IgD-negative memory B cell (primary cell): ENCODE measurements around the gene TMEM53. TPM values are rescaled to one million over a fixed set of nuclear protein-coding genes. Genes with fewer than 3 reads are reported as not detected.

Experiments used
- H3K27ac Mint-ChIP-seq, 3 donors: one replicate each; pipeline ENCODE4 v1.8.0; 2020 to 2022; ENCODE audit warnings: mild to moderate bottlenecking in 3 of 3, mixed read lengths in 3 of 3, moderate library complexity in 1 of 3
- H3K27me3 Mint-ChIP-seq: one replicate; pipeline ENCODE4 v1.8.0; 2021; ENCODE audit warnings: mixed read lengths
- H3K36me3 Mint-ChIP-seq: one replicate; pipeline ENCODE4 v1.8.0; 2020; ENCODE audit warnings: mild to moderate bottlenecking, mixed read lengths
- H3K4me1 Mint-ChIP-seq, 3 donors: one replicate each; pipeline ENCODE4 v1.8.0; 2020 to 2022; ENCODE audit warnings: mixed read lengths in 3 of 3, mild to moderate bottlenecking in 1 of 3
- H3K4me3 Mint-ChIP-seq, 4 donors: one replicate each; pipeline ENCODE4 v1.8.0; 2020 to 2022; ENCODE audit warnings: mild to moderate bottlenecking in 4 of 4, mixed read lengths in 4 of 4, moderate library complexity in 3 of 4
- H3K9me3 Mint-ChIP-seq, 3 donors: one replicate each; pipeline ENCODE4 v1.8.0; 2020 to 2021; ENCODE audit warnings: mixed read lengths in 3 of 3, mild to moderate bottlenecking in 1 of 3
- polyA plus RNA-seq: library from polyadenylated mRNA; unstranded; fragments of 300-500 nt; fragmentation: Illumina TruSeq; gene quantifications from one replicate; pipeline ENCODE4 v1.2.3, GENCODE V29; 2021

Gene TMEM53
- polyA plus RNA-seq, 1 donor from 2014 or later = 11.5 TPM

DNA sequence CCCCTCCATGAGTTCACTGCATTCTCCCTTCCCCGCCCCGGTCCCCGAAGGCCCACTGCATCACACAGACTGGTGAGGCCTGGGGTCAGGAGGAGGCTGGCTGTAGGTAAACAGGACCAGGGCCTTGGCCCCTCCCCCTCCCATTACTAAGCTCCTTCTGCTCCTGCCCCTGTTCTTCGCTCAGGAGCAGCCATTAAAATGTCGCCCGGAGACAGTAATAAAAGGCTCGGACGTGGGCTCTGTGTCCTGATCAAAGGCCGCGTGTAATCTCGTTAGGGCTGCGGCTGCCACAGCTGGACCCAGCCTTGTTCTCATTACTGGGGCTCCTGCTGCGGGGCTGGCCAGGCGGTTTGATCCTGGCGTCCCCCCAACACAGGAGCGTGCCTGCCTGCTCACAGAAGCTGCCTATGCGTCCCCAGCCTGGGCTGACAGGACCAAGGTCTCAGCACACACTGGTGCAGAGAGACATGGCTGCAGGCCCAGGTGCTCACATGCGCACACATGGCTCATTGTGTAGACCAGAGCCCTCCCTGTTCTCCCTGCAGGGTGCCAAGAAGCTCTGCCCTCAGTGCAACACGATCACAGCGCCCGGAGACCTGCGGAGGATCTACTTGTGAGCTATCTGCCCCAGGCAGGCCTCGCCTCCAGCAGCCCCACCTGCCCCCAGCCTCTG is 24.0 kb downstream of the TMEM53 start:
- no peaks in the 10 kb centered on the region for H3K4me1 Mint-ChIP-seq
- peak overlapping the region in 1 of 3 donors; percentile 16 for H3K27ac Mint-ChIP-seq
- H3K4me3 Mint-ChIP-seq = no peak overlapping the region
- H3K9me3 Mint-ChIP-seq = no peaks in the 10 kb centered on the region
- H3K27me3 Mint-ChIP-seq = no peaks in the 10 kb centered on the region
- no peaks in the 10 kb centered on the region for H3K36me3 Mint-ChIP-seq

- H3K27ac Mint-ChIP-seq = no peak overlapping the region
- H3K27me3 Mint-ChIP-seq = no peaks in the 10 kb centered on the region
- H3K4me1 Mint-ChIP-seq = no peaks in the 10 kb centered on the region
- H3K36me3 Mint-ChIP-seq = no peaks in the 10 kb centered on the region
- H3K4me3 Mint-ChIP-seq = no peak overlapping the region
- no peaks in the 10 kb centered on the region for H3K9me3 Mint-ChIP-seq
These were observed 24.5 kb downstream of the TMEM53 start for GRCh38 chr1:44649788-44650158.

DNA sequence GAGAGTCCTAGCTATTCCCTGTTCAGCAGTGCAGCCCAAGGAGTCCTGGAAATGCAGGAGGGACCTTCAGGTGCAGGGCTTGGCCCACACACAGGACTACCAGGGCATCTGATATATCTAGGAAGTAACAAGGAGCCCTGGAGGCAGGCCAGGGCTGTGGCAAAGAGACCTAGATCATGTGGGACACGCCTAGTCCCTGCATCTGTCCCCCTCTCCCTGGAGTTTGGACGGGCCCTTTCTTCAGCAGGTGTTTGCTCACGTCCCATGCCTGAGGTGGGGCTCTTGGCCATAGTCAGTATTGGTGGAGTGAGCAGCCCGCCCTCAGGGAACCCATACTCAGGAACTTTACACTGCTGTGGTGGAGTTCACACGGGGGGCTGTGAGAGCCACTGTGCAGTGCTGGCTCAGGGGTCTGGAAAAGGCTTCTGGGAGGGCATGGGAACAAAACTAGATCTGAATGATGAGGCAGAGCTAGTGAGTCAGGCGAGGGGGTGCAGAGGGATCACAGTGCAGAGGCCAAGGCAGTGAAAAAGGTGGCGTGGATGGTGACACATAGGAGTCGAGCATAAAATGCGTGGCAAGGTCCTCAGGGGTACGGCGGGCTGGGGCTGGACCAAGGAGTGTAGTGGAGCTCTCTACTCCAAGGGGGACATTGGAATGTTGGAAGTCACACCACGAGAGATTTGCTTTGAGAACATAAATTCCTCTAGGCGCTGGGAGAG is 25.6 kb downstream of the TMEM53 start:
- H3K4me1 Mint-ChIP-seq = no peaks in the 10 kb centered on the region
- no peaks in the 10 kb centered on the region for H3K27me3 Mint-ChIP-seq
- H3K9me3 Mint-ChIP-seq = no peaks in the 10 kb centered on the region
- no peak overlapping the region for H3K27ac Mint-ChIP-seq
- no peak overlapping the region for H3K4me3 Mint-ChIP-seq
- H3K36me3 Mint-ChIP-seq = no peaks in the 10 kb centered on the region

DNA sequence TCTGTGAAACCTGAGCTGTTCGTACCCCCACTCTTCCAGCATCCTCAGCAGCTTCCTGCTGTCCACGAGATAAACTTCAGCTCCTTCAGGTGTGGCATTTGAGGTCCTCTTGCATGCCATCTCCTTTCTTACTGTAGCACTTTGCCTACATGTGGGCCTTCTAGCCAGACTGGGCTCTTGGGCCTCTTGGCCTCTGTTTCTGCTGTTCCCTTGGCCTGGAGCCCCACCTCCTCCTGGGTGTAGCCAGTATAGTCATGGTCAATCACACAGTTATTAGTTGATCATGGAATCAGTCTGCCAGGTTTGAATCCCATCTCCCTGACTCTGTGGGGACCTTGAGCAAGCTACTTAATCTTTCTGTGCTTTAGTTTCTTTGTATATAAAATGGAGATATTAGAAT is 26.4 kb downstream of the TMEM53 start:
- Mint-ChIP-seq H3K27ac (no peak overlapping the region), H3K4me3 (no peak overlapping the region), H3K36me3 (no peaks in the 10 kb centered on the region), H3K9me3 (no peaks in the 10 kb centered on the region), H3K27me3 (no peaks in the 10 kb centered on the region), H3K4me1 (no peaks in the 10 kb centered on the region)

GRCh38 chr1:44646261-44647110 is 27.8 kb downstream of the TMEM53 start:
- H3K9me3 Mint-ChIP-seq = no peaks in the 10 kb centered on the region
- H3K27ac Mint-ChIP-seq = no peak overlapping the region

GRCh38 chr1:44645476-44646244 is 28.6 kb downstream of the TMEM53 start:
- peak overlapping the region in 1 of 3 donors; percentile 81 for H3K27ac Mint-ChIP-seq
- H3K4me1 Mint-ChIP-seq = no peaks in the 10 kb centered on the region
- no peaks in the 10 kb centered on the region for H3K36me3 Mint-ChIP-seq
- H3K4me3 Mint-ChIP-seq = no peak overlapping the region
- no peaks in the 10 kb centered on the region for H3K9me3 Mint-ChIP-seq
- no peaks in the 10 kb centered on the region for H3K27me3 Mint-ChIP-seq

More at GRCh38 chr1:44646261-44647110, 27.8 kb downstream of the TMEM53 start:
- Mint-ChIP-seq H3K36me3 (no peaks in the 10 kb centered on the region), H3K4me3 (no peak overlapping the region), H3K27me3 (no peaks in the 10 kb centered on the region), H3K4me1 (no peaks in the 10 kb centered on the region)

DNA sequence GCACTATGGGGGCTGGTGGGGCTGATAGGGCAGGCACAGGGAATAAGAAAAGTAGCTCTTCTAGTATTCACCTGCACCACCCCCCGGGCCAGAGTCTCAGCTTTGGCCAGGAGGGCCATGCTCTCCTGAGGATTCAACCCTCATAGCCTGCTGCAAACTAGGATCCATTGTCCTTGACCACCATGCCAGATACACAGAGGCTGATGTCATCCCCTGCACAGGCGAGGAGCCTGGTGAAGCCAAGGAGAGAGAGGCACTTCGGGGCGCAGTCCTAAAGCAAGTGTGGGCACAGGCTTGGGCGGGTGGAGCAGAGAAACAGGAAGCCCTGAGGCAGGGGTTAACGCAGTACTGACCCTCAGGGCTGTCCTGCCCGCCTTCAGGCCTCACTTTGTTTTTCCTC is 29.5 kb downstream of the TMEM53 start:
- no peak overlapping the region for H3K4me3 Mint-ChIP-seq
- no peaks in the 10 kb centered on the region for H3K9me3 Mint-ChIP-seq
- peak overlapping the region in 1 of 3 donors; percentile 43 for H3K27ac Mint-ChIP-seq
- H3K36me3 Mint-ChIP-seq = no peaks in the 10 kb centered on the region
- no peaks in the 10 kb centered on the region for H3K27me3 Mint-ChIP-seq
- H3K4me1 Mint-ChIP-seq = no peaks in the 10 kb centered on the region

DNA sequence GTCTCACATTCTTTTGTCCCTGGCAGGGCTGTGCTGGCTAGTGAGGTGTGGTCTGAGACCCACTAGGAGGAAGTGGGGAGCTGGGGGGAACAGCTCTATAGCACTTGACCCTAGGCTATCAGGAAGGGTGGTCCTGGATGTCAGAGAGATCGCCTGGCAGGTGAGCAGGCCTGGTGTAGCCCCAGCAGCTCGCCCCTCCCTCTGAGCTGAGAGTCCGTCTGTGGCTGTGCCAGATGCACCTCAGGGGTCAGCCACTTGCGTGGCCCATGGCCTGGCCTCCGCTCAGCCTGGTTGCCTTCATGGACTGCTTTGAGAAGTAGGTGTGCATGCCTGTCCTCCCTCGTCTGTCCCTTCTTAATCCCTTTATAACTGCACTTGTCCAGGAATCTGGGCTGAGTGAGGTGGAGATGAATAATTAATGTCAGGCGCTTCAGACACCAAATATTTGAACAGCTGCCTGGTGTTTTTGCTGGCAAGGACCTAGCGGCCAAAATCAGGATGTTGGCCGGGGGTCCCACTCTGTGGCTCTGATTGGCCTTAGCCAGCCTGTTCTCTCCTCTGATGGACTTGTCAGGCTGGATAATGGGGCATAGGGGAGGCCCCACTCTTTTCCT is 30.5 kb downstream of the TMEM53 start:
- no peak overlapping the region for H3K4me3 Mint-ChIP-seq
- no peaks in the 10 kb centered on the region for H3K27me3 Mint-ChIP-seq
- no peaks in the 10 kb centered on the region for H3K36me3 Mint-ChIP-seq
- H3K9me3 Mint-ChIP-seq = no peaks in the 10 kb centered on the region
- no peak overlapping the region for H3K27ac Mint-ChIP-seq
- H3K4me1 Mint-ChIP-seq = no peaks in the 10 kb centered on the region

DNA sequence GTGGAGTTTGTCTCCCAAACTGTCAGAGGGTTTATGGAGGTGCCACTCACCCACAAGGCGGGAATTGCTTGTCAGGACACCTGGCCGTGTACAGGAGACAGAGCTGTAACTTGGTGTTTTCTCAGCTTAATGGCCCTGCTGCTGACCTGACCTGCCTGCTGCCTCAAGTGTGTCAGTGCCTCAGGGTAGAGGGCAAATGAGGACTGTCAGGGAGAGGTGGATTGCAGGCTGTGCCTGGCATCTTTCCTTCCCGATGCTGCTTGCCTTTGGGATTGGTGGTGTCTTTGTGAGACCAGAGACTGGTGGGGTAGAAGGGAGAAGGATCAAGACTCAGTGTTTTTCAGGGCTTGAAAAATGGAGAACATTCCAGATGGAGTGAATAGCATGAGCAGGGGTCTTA is 31.4 kb downstream of the TMEM53 start:
- H3K27me3 Mint-ChIP-seq = no peaks in the 10 kb centered on the region
- no peaks in the 10 kb centered on the region for H3K4me1 Mint-ChIP-seq
- H3K4me3 Mint-ChIP-seq = no peak overlapping the region
- no peaks in the 10 kb centered on the region for H3K36me3 Mint-ChIP-seq
- H3K27ac Mint-ChIP-seq = no peak overlapping the region
- no peaks in the 10 kb centered on the region for H3K9me3 Mint-ChIP-seq

DNA sequence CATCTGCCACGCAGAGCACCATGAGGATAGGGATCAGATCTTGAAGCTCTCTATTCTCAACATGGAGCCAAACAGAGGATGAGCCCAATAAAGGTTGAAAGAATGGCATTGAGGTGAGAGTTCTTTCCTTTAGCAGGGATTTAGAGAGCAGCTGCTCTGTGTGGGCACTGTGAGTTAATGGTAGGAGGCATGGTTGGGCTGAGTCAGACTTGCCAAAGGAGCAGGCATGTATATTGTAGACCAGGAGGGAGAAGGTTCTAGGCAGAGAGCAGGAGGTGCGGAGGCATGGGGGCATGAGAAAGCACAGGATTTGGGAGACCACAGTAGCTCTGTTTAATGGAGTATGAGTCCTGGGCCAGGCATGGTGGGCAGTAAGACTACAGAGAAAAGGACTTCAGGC is 32.0 kb downstream of the TMEM53 start:
- H3K4me3 Mint-ChIP-seq = no peak overlapping the region
- H3K36me3 Mint-ChIP-seq = no peaks in the 10 kb centered on the region
- H3K27ac Mint-ChIP-seq = no peak overlapping the region
- H3K4me1 Mint-ChIP-seq = no peaks in the 10 kb centered on the region
- no peaks in the 10 kb centered on the region for H3K9me3 Mint-ChIP-seq
- H3K27me3 Mint-ChIP-seq = no peaks in the 10 kb centered on the region

- H3K4me3 Mint-ChIP-seq = no peak overlapping the region
- no peaks in the 10 kb centered on the region for H3K9me3 Mint-ChIP-seq
- no peaks in the 10 kb centered on the region for H3K27me3 Mint-ChIP-seq
- H3K27ac Mint-ChIP-seq = no peak overlapping the region
- H3K36me3 Mint-ChIP-seq = no peaks in the 10 kb centered on the region
- H3K4me1 Mint-ChIP-seq = no peaks in the 10 kb centered on the region
These were observed 32.9 kb downstream of the TMEM53 start for GRCh38 chr1:44641126-44642102.

DNA sequence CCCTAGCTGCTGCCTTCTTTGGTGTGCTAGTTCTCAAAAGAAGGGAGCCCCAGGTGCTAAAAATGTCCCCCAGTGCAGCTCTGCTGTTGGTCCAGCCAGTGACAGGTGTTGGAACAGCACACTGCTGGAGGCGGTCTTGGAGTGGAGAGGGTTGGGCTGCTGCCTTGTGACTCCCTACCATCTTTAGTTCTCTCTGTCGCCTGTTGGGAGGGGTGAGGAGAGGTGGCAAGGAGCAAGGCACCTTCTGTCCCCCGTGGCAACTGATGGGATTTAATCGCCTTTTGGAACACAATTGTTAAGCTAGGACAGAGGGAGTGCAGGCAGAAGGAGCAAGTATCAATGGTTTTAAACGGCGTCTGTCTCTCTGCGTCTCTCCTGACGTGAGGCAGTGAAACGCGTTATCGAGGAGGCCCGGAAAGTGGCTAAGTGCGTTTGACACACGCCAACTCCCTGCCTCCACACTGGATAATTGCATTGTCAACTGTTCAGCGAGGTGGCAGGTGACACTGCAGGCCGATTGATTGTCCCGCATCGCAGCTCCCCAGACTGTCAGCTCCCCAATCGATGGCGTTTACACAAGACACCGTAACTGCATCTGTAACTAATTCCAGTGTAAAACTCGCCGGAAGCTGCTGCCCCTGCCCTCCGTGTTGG is 34.0 kb downstream of the TMEM53 start:
- Mint-ChIP-seq H3K4me3 (no peak overlapping the region), H3K4me1 (no peaks in the 10 kb centered on the region), H3K9me3 (no peaks in the 10 kb centered on the region), H3K27ac (no peak overlapping the region), H3K36me3 (peaks cover 4% of the 10 kb centered on the region), H3K27me3 (no peaks in the 10 kb centered on the region)

DNA sequence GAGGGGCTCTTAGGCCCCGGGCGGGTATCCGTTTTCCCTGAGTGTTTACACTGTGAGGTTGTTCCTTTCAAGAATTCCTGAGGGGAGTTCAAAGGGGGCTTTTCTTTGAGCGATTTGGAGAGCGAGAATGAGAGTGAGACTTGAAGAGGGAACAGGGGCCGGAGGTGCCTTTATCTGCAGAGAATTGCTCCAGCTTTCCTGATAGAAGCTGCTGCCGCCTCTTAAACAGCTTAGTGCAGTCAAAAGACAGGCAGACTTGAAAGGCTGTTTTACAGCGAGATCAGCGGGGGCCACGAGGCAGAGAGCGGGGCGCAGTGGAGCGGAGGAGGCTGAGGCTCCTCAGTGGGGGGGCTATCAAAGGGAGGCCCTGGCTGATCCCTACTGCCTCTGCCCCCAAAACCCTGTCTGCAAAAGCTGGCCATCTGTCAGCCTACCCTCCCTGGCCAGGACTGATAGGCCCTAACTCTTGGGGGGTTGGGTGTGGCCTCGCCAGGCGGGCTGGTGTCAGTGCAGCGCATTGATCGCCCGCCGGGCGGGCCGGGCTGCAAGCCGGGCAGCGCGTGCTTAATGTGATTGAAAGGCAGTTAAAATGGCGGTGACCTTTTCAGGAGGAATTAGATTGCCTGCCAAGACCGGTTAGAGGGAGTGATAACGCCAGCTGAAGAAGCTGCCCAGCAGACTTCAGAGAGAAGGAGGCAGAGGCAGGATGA is 36.4 kb downstream of the TMEM53 start:
- Mint-ChIP-seq H3K36me3 (peaks cover 4% of the 10 kb centered on the region), H3K27ac (peak overlapping the region in 1 of 3 donors; percentile 37), H3K27me3 (no peaks in the 10 kb centered on the region), H3K9me3 (no peaks in the 10 kb centered on the region), H3K4me1 (peaks cover 4 to 17% (median 16%) of the 10 kb centered on the region in 3 donors), H3K4me3 (peak overlapping the region in 1 of 4 donors; percentile 33)
